ENCODE measurements around the gene RHBDD1.

DNA sequence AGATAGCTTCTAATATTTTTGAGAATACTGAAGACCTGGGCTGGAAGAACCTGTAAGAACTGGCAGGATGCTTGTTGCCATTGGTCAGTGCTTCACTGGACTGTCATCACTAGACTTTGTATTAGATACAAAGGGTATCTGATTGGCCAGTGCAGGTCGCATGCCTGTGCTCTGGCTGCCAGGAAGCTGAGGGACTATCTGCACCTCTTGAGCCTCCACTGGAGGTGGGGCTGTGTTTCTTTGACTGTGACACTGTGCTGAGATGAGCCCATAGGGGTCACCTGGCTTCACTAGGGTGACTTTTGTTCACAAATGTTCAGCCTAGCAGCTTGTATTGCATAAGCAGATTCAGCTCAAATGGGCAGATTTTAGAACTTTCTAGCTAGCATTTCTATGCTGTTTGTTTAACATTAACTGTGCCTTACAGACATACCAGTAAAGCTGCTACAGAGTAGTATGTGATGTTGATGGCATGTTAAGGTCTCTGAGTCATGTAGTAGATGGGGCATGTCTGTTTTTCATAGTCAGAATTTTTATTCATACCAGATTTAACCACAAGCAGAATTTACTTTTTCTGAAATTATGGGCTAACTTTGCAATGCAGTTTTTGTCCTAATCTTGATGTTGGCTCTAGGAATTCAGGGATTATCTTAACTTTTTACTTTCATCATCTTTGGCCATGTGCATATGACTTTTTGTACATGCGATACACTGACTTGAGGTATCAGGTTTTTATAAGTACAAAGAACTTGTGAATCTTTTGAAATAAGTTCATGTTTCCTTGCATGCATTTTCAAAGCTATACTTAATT lies 56.1 kb downstream of the RHBDD1 start:
- TF ChIP-seq EZH2 (IDR thresholded peaks at IDR 0.05; ENCODE audit: borderline replicate concordance, insufficient read depth, low read length, poor library complexity, severe bottlenecking) (no peak), RAD21 (conservative IDR thresholded peaks at IDR 0.05) (no peak), EP300 (conservative IDR thresholded peaks at IDR 0.05; ENCODE audit: poor library complexity, severe bottlenecking) (no peak), SMC3 (conservative IDR thresholded peaks at IDR 0.05; ENCODE audit: poor library complexity) (no peak)
- TF ChIP-seq, protein P1, sequence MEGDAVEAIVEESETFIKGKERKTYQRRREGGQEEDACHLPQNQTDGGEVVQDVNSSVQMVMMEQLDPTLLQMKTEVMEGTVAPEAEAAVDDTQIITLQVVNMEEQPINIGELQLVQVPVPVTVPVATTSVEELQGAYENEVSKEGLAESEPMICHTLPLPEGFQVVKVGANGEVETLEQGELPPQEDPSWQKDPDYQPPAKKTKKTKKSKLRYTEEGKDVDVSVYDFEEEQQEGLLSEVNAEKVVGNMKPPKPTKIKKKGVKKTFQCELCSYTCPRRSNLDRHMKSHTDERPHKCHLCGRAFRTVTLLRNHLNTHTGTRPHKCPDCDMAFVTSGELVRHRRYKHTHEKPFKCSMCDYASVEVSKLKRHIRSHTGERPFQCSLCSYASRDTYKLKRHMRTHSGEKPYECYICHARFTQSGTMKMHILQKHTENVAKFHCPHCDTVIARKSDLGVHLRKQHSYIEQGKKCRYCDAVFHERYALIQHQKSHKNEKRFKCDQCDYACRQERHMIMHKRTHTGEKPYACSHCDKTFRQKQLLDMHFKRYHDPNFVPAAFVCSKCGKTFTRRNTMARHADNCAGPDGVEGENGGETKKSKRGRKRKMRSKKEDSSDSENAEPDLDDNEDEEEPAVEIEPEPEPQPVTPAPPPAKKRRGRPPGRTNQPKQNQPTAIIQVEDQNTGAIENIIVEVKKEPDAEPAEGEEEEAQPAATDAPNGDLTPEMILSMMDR (IDR thresholded peaks at IDR 0.05; ENCODE audit: poor library complexity, severe bottlenecking), result no peak
- TF ChIP-seq, protein P2, sequence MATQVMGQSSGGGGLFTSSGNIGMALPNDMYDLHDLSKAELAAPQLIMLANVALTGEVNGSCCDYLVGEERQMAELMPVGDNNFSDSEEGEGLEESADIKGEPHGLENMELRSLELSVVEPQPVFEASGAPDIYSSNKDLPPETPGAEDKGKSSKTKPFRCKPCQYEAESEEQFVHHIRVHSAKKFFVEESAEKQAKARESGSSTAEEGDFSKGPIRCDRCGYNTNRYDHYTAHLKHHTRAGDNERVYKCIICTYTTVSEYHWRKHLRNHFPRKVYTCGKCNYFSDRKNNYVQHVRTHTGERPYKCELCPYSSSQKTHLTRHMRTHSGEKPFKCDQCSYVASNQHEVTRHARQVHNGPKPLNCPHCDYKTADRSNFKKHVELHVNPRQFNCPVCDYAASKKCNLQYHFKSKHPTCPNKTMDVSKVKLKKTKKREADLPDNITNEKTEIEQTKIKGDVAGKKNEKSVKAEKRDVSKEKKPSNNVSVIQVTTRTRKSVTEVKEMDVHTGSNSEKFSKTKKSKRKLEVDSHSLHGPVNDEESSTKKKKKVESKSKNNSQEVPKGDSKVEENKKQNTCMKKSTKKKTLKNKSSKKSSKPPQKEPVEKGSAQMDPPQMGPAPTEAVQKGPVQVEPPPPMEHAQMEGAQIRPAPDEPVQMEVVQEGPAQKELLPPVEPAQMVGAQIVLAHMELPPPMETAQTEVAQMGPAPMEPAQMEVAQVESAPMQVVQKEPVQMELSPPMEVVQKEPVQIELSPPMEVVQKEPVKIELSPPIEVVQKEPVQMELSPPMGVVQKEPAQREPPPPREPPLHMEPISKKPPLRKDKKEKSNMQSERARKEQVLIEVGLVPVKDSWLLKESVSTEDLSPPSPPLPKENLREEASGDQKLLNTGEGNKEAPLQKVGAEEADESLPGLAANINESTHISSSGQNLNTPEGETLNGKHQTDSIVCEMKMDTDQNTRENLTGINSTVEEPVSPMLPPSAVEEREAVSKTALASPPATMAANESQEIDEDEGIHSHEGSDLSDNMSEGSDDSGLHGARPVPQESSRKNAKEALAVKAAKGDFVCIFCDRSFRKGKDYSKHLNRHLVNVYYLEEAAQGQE (IDR thresholded peaks at IDR 0.05; ENCODE audit: borderline replicate concordance), result no peak
